GM12878 (cell line): Measurements from ENCODE around the gene FOXD1. TPM values are rescaled to one million over a fixed set of nuclear protein-coding genes. Genes with fewer than 3 reads are reported as not detected.

Source experiments
- ATAC-seq: fragments of 200-7000 bp; cut with Tn5 transposase; 3 replicates; pipeline ENCODE4 v1.9.1; 2020; ENCODE audit warnings: mild to moderate bottlenecking, moderate library complexity
- BruUV-seq: library from RNA; stranded (reverse); fragments of 400-500 nt; replicated peaks from 2 replicates; lab custom pipeline; 2021; lab: Mats Ljungman, UMichigan
- CTCF ChIA-PET: fragments of 300-600 bp; sonication (Branson Sonifier 250); formaldehyde crosslinking; extraction: SDS; loops from one replicate; lab custom pipeline; 2021; ENCODE audit warnings: inconsistent platforms; lab: Yijun Ruan, JAX
- POLR2A ChIA-PET: fragments of 350-600 bp; formaldehyde crosslinking; extraction: SDS; loops from one replicate; lab custom pipeline; 2021; ENCODE audit warnings: inconsistent platforms; lab: Charles Lee
- RAD21 ChIA-PET: fragments of 300-600 bp; sonication (Branson Sonifier 250); formaldehyde crosslinking; loops from one replicate; lab custom pipeline; 2023; ENCODE audit warnings: antibody characterized with exemption; ENCODE audit not compliant: unreplicated experiment; lab: Charles Lee
- SMC1A ChIA-PET: fragments of 300-600 bp; sonication (Branson Sonifier 250); formaldehyde crosslinking; loops from one replicate; lab custom pipeline; 2023; ENCODE audit not compliant: unreplicated experiment, uncharacterized antibody; lab: Charles Lee
- DNase-seq: peaks from one replicate; pipeline ENCODE4 v3.0.0-alpha.2; 2011; ENCODE audit warnings: low read depth, low spot score
- FAIRE-seq: peaks from 3 replicates; lab custom pipeline; 2011; peaks lifted over from hg19 to GRCh38; lab: Jason Lieb, UNC
- H2AFZ ChIP-seq: 2 replicates; pipeline ENCODE4 v1.6.0; 2011; ENCODE audit warnings: low read depth, low read length, control low read depth; ENCODE audit not compliant: control insufficient read depth
- H3K27ac ChIP-seq: 2 replicates; pipeline ENCODE4 v1.5.1; 2011; ENCODE audit warnings: control low read depth; ENCODE audit not compliant: control insufficient read depth, insufficient read depth
- H3K27me3 ChIP-seq, 2 experiments: replicated peaks in 1 of 2; 2 replicates each; pipeline versions ENCODE4 v1.6.0 to v1.6.1; 2011; ENCODE audit warnings: low read length in 1 of 2; ENCODE audit not compliant: control insufficient read depth in 2 of 2, insufficient read depth in 2 of 2
- H3K36me3 ChIP-seq, 2 experiments: 2 replicates each; pipeline ENCODE4 v1.5.1; 2011; ENCODE audit warnings: low read length in 1 of 2; ENCODE audit not compliant: control insufficient read depth in 2 of 2, insufficient read depth in 2 of 2
- H3K4me1 ChIP-seq: 2 replicates; pipeline ENCODE4 v1.6.1; 2011; ENCODE audit warnings: mild to moderate bottlenecking, low read length, moderate library complexity, mixed read lengths; ENCODE audit not compliant: control insufficient read depth, insufficient read depth
- H3K4me2 ChIP-seq: 2 replicates; pipeline ENCODE4 v1.6.0; 2011; ENCODE audit warnings: control low read depth; ENCODE audit not compliant: control insufficient read depth, insufficient read depth
- H3K4me3 ChIP-seq: fragments of 200-600 bp; sonication (generic); 2 replicates; pipeline ENCODE4 v1.5.1; 2016
- H3K79me2 ChIP-seq: 2 replicates; pipeline ENCODE4 v1.6.0; 2011; ENCODE audit warnings: low read length; ENCODE audit not compliant: control insufficient read depth, insufficient read depth
- H3K9ac ChIP-seq: 2 replicates; pipeline ENCODE4 v1.8.0; 2011; ENCODE audit warnings: low read length, control low read depth, mixed read lengths; ENCODE audit not compliant: control insufficient read depth, insufficient read depth
- H3K9me3 ChIP-seq: replicated peaks from 3 replicates; pipeline ENCODE4 v1.5.1; 2011; ENCODE audit warnings: mild to moderate bottlenecking, low read length; ENCODE audit not compliant: control insufficient read depth, insufficient read depth
- H4K20me1 ChIP-seq: 2 replicates; pipeline ENCODE4 v1.6.0; 2011; ENCODE audit not compliant: control insufficient read depth, insufficient read depth
- BCL11A ChIP-seq: IDR thresholded peaks from 2 replicates; pipeline ENCODE4 v1.6.1; 2011; ENCODE audit warnings: low read depth, low read length
- CHD1 ChIP-seq: IDR thresholded peaks from 2 replicates; pipeline ENCODE4 v1.6.1; 2012; ENCODE audit warnings: low read depth, low read length, improper control_type of control experiment
- CHD2 ChIP-seq: IDR thresholded peaks from 2 replicates; pipeline ENCODE4 v1.6.1; 2011; ENCODE audit warnings: low read depth, low read length, improper control_type of control experiment, borderline replicate concordance
- IKZF2 ChIP-seq, 2 experiments: fragments of 450-650 bp; IDR thresholded peaks; 2 replicates each; pipeline ENCODE4 v1.6.1; 2017; ENCODE audit warnings: mild to moderate bottlenecking in 2 of 2, moderate library complexity in 2 of 2
- IRF5 ChIP-seq: fragments of 450-650 bp; IDR thresholded peaks from 2 replicates; pipeline ENCODE4 v1.6.1; 2017; ENCODE audit warnings: borderline replicate concordance
- SMAD1 ChIP-seq: fragments of 450-650 bp; IDR thresholded peaks from 2 replicates; pipeline ENCODE4 v1.6.1; 2018; ENCODE audit warnings: mild to moderate bottlenecking, low read depth; ENCODE audit not compliant: partially characterized antibody
- STAT3 ChIP-seq: IDR thresholded peaks from 2 replicates; pipeline ENCODE4 v1.6.1; 2011; ENCODE audit warnings: low read depth, low read length, improper control_type of control experiment
- SUZ12 ChIP-seq: fragments of 200-600 bp; sonication (generic); IDR thresholded peaks from one replicate; pipeline ENCODE4 v1.6.1; 2018; ENCODE audit warnings: antibody characterized with exemption, mild to moderate bottlenecking; ENCODE audit not compliant: unreplicated experiment
- TBL1XR1 ChIP-seq: IDR thresholded peaks from 2 replicates; pipeline ENCODE4 v1.6.1; 2012; ENCODE audit warnings: low read depth, low read length, improper control_type of control experiment
- USF1 ChIP-seq: IDR thresholded peaks from 2 replicates; pipeline ENCODE4 v1.6.1; 2011; ENCODE audit warnings: borderline replicate concordance, low read depth, mild to moderate bottlenecking, moderate library complexity, mixed read lengths, low read length; ENCODE audit not compliant: insufficient read depth; ENCODE audit errors: extremely low read length
- WGBS: methylation state at CpG from one replicate; pipeline ENCODE4 v1.1.6; 2016; ENCODE audit warnings: low lambda C conversion rate; ENCODE audit not compliant: insufficient replicate concordance, insufficient coverage; ENCODE audit errors: missing lambda C conversion rate; 5-methylcytosine and 5-hydroxymethylcytosine counted together
- in situ Hi-C: fragments of 300-500 bp; cut with MboI; formaldehyde crosslinking; loops from 9 replicates; pipeline ENCODE4 v1.14.3; 2018; ENCODE audit warnings: mixed read lengths
- intact Hi-C: fragments of 100-400 bp; cut with micrococcal nuclease; formaldehyde crosslinking; loops from one replicate; pipeline ENCODE4 v1.14.2; 2022; ENCODE audit not compliant: unreplicated experiment
- polyA plus RNA-seq, 11 experiments: library from polyadenylated mRNA; depleted of rRNA in 4 of 11; unstranded in 6 of 11; stranded (reverse) in 5 of 11; fragments of >200 nt; fragmentation: Nextera tagmentation in 4 of 11; fragmentation: Illumina TruSeq in 1 of 11; extraction: Ambion mirVana in 4 of 11; extraction: Trizol in 1 of 11; gene quantifications; 1 replicate in 1 of 11; 2 replicates in 10 of 11; pipeline versions ENCODE4 v1.2.1 to v1.2.3, GENCODE V29; 2011 to 2016; ENCODE audit warnings: inconsistent platforms in 2 of 11, missing spikeins in 2 of 11, low read depth in 1 of 11
- total RNA-seq, 4 experiments: library from RNA; depleted of rRNA in 3 of 4; stranded (reverse); fragments of >200 nt in 3 of 4; fragmentation: Illumina TruSeq in 1 of 4; extraction: Trizol in 1 of 4; gene quantifications; 2 replicates each; pipeline versions ENCODE4 v1.2.1 to v1.2.3, GENCODE V29; 2013 to 2021

Gene FOXD1
- total and polyA plus RNA-seq, 10 of the 15 experiments (the other 5 are each of a cell fraction or from before 2014, with no cell fraction given), result not detected

GRCh38 chr5:73433272-73433981 lies 15.2 kb downstream of the FOXD1 start:
- Histone ChIP-seq H3K79me2 (no peaks in the 10 kb centered on the region), H4K20me1 (no peaks in the 10 kb centered on the region), H3K27me3 (peaks cover 10 to 12% of the 10 kb centered on the region in 2 experiments), H2AFZ (no peak overlapping the region), H3K9ac (no peak overlapping the region), H3K9me3 (no peaks in the 10 kb centered on the region), H3K27ac (no peak overlapping the region), H3K4me1 (no peaks in the 10 kb centered on the region), H3K36me3 (no peaks in the 10 kb centered on the region), H3K4me2 (no peak overlapping the region), H3K4me3 (no peak overlapping the region)
- FAIRE-seq, result no peak
- in situ Hi-C loops (no loop called here), intact Hi-C loops (no loop called here)
- ChIA-PET CTCF (interaction anchor here (1.0 kb wide), 1 partner anchor 13 kb away, joined by 3 read pairs; no protein-coding TSS in a partner anchor), POLR2A (no interaction called here), RAD21 (no interaction called here), SMC1A (no interaction called here)
- no peak for DNase-seq
- WGBS, result 43% methylated on average over 4 of the region's 4 CpGs
- BruUV-seq, result no TSS peak
- no peak for TF ChIP-seq STAT3
- TF ChIP-seq IKZF2 (IDR thresholded peaks at IDR 0.05), result no peak
- no peak for TF ChIP-seq CHD1
- no peak for TF ChIP-seq USF1
- no peak for TF ChIP-seq TBL1XR1
- no peak for TF ChIP-seq BCL11A
- no peak for TF ChIP-seq CHD2
- TF ChIP-seq SUZ12, result no peak
- TF ChIP-seq IRF5, result no peak
- TF ChIP-seq SMAD1, result no peak
- no peak for ATAC-seq
